ENCODE results near the gene LRRC4C.

DNA sequence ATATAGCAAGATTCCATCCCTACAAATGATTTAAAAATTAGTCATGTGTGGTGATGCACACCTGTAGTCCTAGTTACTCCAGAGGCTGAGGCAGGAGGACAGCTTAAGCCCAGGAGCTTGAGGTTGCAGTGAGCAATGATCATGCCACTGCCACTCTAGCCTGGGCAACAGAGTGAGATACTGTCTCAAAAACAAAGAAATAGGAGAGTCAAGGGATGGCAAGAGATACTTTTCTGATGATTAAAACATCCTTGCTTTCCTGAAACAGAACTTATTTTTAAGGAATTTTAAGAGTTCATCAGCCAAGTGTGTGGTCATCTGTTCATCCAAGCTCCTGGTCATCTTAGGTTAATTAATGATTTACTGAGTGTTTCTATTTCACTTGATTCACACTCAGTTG, 1252.0 kb downstream of the LRRC4C start:
- TF ChIP-seq, protein P1, sequence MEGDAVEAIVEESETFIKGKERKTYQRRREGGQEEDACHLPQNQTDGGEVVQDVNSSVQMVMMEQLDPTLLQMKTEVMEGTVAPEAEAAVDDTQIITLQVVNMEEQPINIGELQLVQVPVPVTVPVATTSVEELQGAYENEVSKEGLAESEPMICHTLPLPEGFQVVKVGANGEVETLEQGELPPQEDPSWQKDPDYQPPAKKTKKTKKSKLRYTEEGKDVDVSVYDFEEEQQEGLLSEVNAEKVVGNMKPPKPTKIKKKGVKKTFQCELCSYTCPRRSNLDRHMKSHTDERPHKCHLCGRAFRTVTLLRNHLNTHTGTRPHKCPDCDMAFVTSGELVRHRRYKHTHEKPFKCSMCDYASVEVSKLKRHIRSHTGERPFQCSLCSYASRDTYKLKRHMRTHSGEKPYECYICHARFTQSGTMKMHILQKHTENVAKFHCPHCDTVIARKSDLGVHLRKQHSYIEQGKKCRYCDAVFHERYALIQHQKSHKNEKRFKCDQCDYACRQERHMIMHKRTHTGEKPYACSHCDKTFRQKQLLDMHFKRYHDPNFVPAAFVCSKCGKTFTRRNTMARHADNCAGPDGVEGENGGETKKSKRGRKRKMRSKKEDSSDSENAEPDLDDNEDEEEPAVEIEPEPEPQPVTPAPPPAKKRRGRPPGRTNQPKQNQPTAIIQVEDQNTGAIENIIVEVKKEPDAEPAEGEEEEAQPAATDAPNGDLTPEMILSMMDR (IDR thresholded peaks at IDR 0.05): no peak
- no peak for TF ChIP-seq POLR2A (IDR thresholded peaks at IDR 0.05)
